Calu3 (cell line): ENCODE measurements around the gene MAFF. TPM values are rescaled to one million over a fixed set of nuclear protein-coding genes. Genes with fewer than 3 reads are reported as not detected.

Experiments used
- BruUV-seq: library from RNA; stranded (reverse); fragments of 400-500 nt; replicated peaks from 2 replicates; lab custom pipeline; 2021; lab: Mats Ljungman, UMichigan
- CTCF ChIA-PET: fragments of 300-600 bp; sonication (Branson Sonifier 250); formaldehyde crosslinking; loops from one replicate; lab custom pipeline; 2022; ENCODE audit warnings: antibody characterized with exemption; lab: Charles Lee
- DNase-seq: peaks from one replicate; pipeline ENCODE4 v3.0.0; 2022
- H3K27ac Mint-ChIP-seq: one replicate; pipeline ENCODE4 v1.8.0; 2022; ENCODE audit warnings: mixed read lengths; ENCODE audit not compliant: unreplicated experiment
- H3K27me3 Mint-ChIP-seq: one replicate; pipeline ENCODE4 v1.8.0; 2022; ENCODE audit warnings: mixed read lengths; ENCODE audit not compliant: unreplicated experiment
- H3K36me3 Mint-ChIP-seq: one replicate; pipeline ENCODE4 v1.8.0; 2022; ENCODE audit warnings: mild to moderate bottlenecking, moderate library complexity, mixed read lengths; ENCODE audit not compliant: insufficient read depth, unreplicated experiment
- H3K4me1 Mint-ChIP-seq: one replicate; pipeline ENCODE4 v1.8.0; 2022; ENCODE audit warnings: mild to moderate bottlenecking, low read depth, mixed read lengths; ENCODE audit not compliant: unreplicated experiment
- H3K4me3 Mint-ChIP-seq: one replicate; pipeline ENCODE4 v1.8.0; 2022; ENCODE audit warnings: mild to moderate bottlenecking, low read depth, moderate library complexity, mixed read lengths; ENCODE audit not compliant: unreplicated experiment
- H3K9me3 Mint-ChIP-seq: one replicate; pipeline ENCODE4 v1.8.0; 2022; ENCODE audit warnings: low read depth, mixed read lengths; ENCODE audit not compliant: unreplicated experiment
- intact Hi-C: fragments of 100-400 bp; cut with micrococcal nuclease; formaldehyde crosslinking; loops from one replicate; pipeline ENCODE4 v1.10.0; 2022; ENCODE audit not compliant: unreplicated experiment
- total RNA-seq: library from RNA; stranded (reverse); gene quantifications from 2 replicates; pipeline ENCODE4 v1.2.3, GENCODE V29; 2022
- TF ChIP-seq, protein P1 (sequence below): fragments of 200-600 bp; IDR thresholded peaks from one replicate; pipeline ENCODE4 v1.8.0; 2022; ENCODE audit warnings: antibody characterized with exemption; ENCODE audit not compliant: unreplicated experiment

MAFF gene
- total RNA-seq, 1 experiment from 2014 or later, result 62.4 TPM

DNA sequence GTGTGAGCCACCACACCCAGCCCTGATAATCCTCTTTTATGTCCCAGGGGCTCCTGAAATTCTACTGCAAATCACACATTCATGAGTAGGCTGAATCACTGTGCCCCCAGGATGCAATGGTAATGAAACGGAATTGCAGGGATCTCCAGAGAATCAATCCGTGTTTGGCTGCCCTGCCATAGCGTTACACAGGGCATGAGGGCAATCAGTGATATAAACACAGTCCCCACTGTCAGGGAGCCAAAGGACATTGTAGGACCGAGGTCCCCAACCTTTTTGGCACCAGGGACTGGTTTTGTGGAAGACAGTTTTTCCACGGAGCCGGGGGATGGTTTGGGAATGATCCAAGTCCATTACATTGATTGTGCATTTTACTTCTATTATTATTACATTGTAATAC, 11.2 kb upstream of the MAFF start:
- BruUV-seq, result no TSS peak
- no peak for DNase-seq
- CTCF ChIA-PET, result no interaction called here
- Mint-ChIP-seq H3K27me3 (no peaks in the 10 kb centered on the region), H3K27ac (no peak overlapping the region), H3K36me3 (no peaks in the 10 kb centered on the region), H3K4me3 (no peak overlapping the region), H3K4me1 (peaks cover 42% of the 10 kb centered on the region), H3K9me3 (no peaks in the 10 kb centered on the region)
- TF ChIP-seq, protein P1, sequence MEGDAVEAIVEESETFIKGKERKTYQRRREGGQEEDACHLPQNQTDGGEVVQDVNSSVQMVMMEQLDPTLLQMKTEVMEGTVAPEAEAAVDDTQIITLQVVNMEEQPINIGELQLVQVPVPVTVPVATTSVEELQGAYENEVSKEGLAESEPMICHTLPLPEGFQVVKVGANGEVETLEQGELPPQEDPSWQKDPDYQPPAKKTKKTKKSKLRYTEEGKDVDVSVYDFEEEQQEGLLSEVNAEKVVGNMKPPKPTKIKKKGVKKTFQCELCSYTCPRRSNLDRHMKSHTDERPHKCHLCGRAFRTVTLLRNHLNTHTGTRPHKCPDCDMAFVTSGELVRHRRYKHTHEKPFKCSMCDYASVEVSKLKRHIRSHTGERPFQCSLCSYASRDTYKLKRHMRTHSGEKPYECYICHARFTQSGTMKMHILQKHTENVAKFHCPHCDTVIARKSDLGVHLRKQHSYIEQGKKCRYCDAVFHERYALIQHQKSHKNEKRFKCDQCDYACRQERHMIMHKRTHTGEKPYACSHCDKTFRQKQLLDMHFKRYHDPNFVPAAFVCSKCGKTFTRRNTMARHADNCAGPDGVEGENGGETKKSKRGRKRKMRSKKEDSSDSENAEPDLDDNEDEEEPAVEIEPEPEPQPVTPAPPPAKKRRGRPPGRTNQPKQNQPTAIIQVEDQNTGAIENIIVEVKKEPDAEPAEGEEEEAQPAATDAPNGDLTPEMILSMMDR, result no peak
- intact Hi-C loops, result no loop called here

DNA sequence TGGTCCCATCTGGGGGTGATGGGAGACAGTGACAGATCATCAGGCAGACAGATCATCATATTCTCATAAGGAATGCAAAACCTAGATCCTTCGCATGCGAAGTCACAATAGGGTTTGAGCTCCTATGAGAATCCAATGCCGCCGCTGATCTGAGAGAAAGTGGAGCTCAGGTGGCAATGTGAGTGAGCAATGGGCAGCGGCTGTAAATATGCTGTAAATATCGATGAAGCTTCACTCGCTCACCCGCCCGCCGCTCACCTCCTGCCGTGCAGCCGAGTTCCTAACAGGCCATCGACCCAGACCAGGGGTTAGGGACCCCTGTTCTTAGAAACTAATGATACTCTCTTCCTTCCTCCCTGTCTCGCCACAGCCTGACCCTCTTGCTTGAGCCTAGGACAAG, 10.7 kb upstream of the MAFF start:
- Mint-ChIP-seq H3K4me3 (no peak overlapping the region), H3K27ac (no peak overlapping the region), H3K27me3 (no peaks in the 10 kb centered on the region), H3K36me3 (no peaks in the 10 kb centered on the region), H3K4me1 (peaks cover 40% of the 10 kb centered on the region), H3K9me3 (no peaks in the 10 kb centered on the region)
- intact Hi-C loops, result no loop called here
- CTCF ChIA-PET, result no interaction called here
- no TSS peak for BruUV-seq
- TF ChIP-seq, protein P1, result no peak
- DNase-seq, result no peak

DNA sequence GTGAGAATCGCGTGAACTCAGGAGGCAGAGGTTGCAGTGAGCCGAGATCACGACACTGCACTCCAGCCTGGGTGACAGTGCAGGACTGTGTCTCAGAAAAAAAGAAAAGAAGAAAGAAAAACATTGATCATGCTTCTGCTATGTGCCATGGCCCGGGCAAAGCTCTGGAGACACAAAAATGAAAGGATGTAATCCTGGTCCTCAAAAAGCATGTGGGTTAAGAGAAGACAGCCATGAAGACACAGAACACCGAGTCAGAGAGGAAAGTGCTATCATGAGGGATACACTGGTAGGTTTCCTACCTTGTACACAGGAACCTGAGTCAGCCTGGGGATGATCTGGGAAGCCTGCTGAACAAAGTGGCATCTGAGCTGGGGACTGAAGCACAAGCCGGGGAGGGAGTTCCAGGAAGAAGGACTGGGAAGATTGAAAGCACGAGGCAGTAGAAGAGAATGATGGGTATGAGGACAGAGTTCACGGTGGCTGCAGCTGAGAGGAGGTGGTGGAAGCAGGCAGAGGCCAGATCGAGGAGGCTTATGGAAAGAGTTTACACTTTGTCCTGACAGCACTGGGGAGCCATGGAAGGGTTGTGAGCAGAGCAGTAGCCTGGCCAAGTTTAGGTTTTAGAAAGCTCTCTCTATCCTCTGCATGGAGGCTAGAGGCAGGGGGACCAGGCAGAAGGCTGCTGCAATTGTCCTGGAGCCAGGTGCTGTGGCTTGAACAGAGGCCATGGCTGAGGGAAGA, 9.9 kb upstream of the MAFF start:
- BruUV-seq, result no TSS peak
- no peaks in the 10 kb centered on the region for H3K36me3 Mint-ChIP-seq
- TF ChIP-seq, protein P1, result no peak
- CTCF ChIA-PET, result interaction anchor here (1.0 to 1.1 kb wide), 2 partner anchors 10 to 24 kb away, joined by 3 to 4 read pairs; partner anchors contain the start of gene PLA2G6
- H3K27ac Mint-ChIP-seq, result peak overlapping the region; percentile 1
- no peaks in the 10 kb centered on the region for H3K9me3 Mint-ChIP-seq
- intact Hi-C loops, result no loop called here
- no peak overlapping the region for H3K4me3 Mint-ChIP-seq
- DNase-seq, result no peak
- peaks cover 32% of the 10 kb centered on the region for H3K4me1 Mint-ChIP-seq
- no peaks in the 10 kb centered on the region for H3K27me3 Mint-ChIP-seq

DNA sequence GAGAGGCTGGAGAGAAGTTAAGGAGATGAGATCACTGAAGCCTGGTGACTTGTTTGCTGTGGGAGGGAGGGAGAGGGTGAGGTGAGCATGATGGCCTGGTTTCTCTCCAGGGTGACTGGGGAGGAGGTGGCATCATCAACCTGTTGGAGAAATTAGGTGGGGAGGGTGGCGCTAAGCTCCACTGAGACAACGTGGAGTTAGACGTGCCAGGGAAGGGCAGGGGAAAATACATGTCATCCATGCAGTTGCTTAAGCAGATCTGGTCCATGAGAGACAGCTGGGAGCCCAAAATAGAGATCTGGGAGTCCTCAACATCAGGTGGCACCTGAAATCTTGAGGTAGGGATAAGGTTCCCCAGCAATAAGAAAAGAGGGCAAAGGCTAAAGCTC, 9.3 kb upstream of the MAFF start:
- CTCF ChIA-PET, result interaction anchor here (1.0 to 1.1 kb wide), 2 partner anchors 11 to 25 kb away, joined by 3 to 4 read pairs; partner anchors contain the start of gene PLA2G6
- no TSS peak for BruUV-seq
- Mint-ChIP-seq H3K27me3 (no peaks in the 10 kb centered on the region), H3K9me3 (no peaks in the 10 kb centered on the region), H3K4me1 (peaks cover 26% of the 10 kb centered on the region), H3K36me3 (no peaks in the 10 kb centered on the region), H3K4me3 (no peak overlapping the region), H3K27ac (peak overlapping the region; percentile 1)
- intact Hi-C loops, result no loop called here
- TF ChIP-seq, protein P1, result no peak
- no peak for DNase-seq
